Measurements from ENCODE around the gene PLEKHM3. TPM values are rescaled to one million over a fixed set of nuclear protein-coding genes. Genes with fewer than 3 reads are reported as not detected.

The PLEKHM3 gene
- total RNA-seq, 1 donor from 2014 or later = 10.4 TPM

GRCh38 chr2:207807516-207807915 is 217.8 kb downstream of the PLEKHM3 start:
- TF ChIP-seq, protein P1, sequence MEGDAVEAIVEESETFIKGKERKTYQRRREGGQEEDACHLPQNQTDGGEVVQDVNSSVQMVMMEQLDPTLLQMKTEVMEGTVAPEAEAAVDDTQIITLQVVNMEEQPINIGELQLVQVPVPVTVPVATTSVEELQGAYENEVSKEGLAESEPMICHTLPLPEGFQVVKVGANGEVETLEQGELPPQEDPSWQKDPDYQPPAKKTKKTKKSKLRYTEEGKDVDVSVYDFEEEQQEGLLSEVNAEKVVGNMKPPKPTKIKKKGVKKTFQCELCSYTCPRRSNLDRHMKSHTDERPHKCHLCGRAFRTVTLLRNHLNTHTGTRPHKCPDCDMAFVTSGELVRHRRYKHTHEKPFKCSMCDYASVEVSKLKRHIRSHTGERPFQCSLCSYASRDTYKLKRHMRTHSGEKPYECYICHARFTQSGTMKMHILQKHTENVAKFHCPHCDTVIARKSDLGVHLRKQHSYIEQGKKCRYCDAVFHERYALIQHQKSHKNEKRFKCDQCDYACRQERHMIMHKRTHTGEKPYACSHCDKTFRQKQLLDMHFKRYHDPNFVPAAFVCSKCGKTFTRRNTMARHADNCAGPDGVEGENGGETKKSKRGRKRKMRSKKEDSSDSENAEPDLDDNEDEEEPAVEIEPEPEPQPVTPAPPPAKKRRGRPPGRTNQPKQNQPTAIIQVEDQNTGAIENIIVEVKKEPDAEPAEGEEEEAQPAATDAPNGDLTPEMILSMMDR (IDR thresholded peaks at IDR 0.05; ENCODE audit: unreplicated experiment) = no peak
- Mint-ChIP-seq H3K27me3 (ENCODE audit: unreplicated experiment) (no peaks in the 10 kb centered on the region), H3K36me3 (ENCODE audit: low read depth, unreplicated experiment) (peaks cover 4% of the 10 kb centered on the region), H3K9me3 (ENCODE audit: unreplicated experiment) (no peaks in the 10 kb centered on the region), H3K4me3 (ENCODE audit: unreplicated experiment) (no peak overlapping the region), H3K27ac (ENCODE audit: unreplicated experiment) (no peak overlapping the region), H3K4me1 (ENCODE audit: unreplicated experiment) (peaks cover 24% of the 10 kb centered on the region)
- DNase-seq (ENCODE audit: low spot score) = no peak

DNA sequence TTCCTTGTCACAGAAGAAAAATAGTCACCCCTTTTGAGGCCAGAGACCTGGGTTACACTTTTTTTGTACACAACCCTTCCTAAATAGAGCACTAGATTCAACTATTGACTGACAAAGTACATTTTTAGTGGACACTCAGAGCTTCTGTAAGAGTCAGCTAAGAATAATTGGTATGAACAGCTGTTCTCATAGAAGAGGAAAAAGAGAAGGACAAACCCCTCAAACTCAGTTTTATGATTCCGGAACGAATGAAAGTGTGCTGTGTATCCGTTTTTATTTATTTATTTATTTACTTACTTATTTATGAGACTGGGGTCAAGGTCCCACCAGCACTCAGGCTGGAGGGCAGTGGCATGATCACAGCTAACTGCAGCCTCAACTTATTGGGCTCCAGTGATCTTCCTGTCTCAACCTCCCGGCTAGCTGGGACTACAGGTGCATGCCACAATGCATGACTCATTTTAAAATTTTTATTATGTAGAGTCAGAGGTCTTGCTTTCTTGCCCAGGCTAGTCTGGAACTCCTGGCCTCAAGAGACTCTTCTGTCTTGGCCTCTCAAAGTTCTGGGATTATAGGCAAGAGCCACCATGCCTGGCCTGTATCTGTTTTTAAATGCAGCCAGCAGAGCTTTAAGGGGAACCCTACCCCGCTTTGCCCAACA is 219.6 kb downstream of the PLEKHM3 start:
- Mint-ChIP-seq H3K9me3 (ENCODE audit: unreplicated experiment) (no peaks in the 10 kb centered on the region), H3K4me1 (ENCODE audit: unreplicated experiment) (peaks cover 14% of the 10 kb centered on the region), H3K27me3 (ENCODE audit: unreplicated experiment) (no peaks in the 10 kb centered on the region), H3K27ac (ENCODE audit: unreplicated experiment) (no peak overlapping the region), H3K36me3 (ENCODE audit: low read depth, unreplicated experiment) (peaks cover 4% of the 10 kb centered on the region), H3K4me3 (ENCODE audit: unreplicated experiment) (no peak overlapping the region)
- no peak for DNase-seq (ENCODE audit: low spot score)
- TF ChIP-seq, protein P1 (IDR thresholded peaks at IDR 0.05; ENCODE audit: unreplicated experiment) = no peak

DNA sequence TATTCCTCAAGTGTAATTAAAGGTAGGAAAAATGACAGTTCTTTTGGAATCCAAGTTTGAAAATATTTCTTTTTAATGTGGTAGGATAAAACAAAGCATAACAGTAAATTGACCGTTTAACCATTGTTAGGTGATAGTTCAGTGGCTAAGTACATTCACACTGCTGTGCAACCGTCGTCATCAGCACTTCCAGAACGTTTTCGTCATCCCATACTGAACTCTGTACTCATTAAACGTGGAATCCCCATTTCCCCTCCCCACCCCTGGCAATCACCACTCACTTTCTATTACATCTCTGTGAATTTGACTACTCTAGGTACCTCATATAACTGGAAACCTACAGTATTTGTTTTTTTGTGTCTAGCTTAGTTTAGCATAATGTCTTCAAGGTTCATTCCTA is 222.7 kb downstream of the PLEKHM3 start:
- no peak for DNase-seq (ENCODE audit: low spot score)
- H3K27me3 Mint-ChIP-seq (ENCODE audit: unreplicated experiment) = no peaks in the 10 kb centered on the region
- TF ChIP-seq, protein P1 (IDR thresholded peaks at IDR 0.05; ENCODE audit: unreplicated experiment) = no peak
- no peak overlapping the region for H3K4me3 Mint-ChIP-seq (ENCODE audit: unreplicated experiment)
- H3K9me3 Mint-ChIP-seq (ENCODE audit: unreplicated experiment) = no peaks in the 10 kb centered on the region
- no peaks in the 10 kb centered on the region for H3K36me3 Mint-ChIP-seq (ENCODE audit: low read depth, unreplicated experiment)
- H3K4me1 Mint-ChIP-seq (ENCODE audit: unreplicated experiment) = peaks cover 4% of the 10 kb centered on the region
- no peak overlapping the region for H3K27ac Mint-ChIP-seq (ENCODE audit: unreplicated experiment)

GRCh38 chr2:207801259-207801658 is 224.1 kb downstream of the PLEKHM3 start:
- H3K27ac Mint-ChIP-seq (ENCODE audit: unreplicated experiment) = no peak overlapping the region
- H3K9me3 Mint-ChIP-seq (ENCODE audit: unreplicated experiment) = no peaks in the 10 kb centered on the region
- no peak for DNase-seq (ENCODE audit: low spot score)
- no peaks in the 10 kb centered on the region for H3K27me3 Mint-ChIP-seq (ENCODE audit: unreplicated experiment)
- no peak overlapping the region for H3K4me3 Mint-ChIP-seq (ENCODE audit: unreplicated experiment)
- peaks cover 4% of the 10 kb centered on the region for H3K4me1 Mint-ChIP-seq (ENCODE audit: unreplicated experiment)
- H3K36me3 Mint-ChIP-seq (ENCODE audit: low read depth, unreplicated experiment) = no peaks in the 10 kb centered on the region
- TF ChIP-seq, protein P1 (IDR thresholded peaks at IDR 0.05; ENCODE audit: unreplicated experiment) = no peak

DNA sequence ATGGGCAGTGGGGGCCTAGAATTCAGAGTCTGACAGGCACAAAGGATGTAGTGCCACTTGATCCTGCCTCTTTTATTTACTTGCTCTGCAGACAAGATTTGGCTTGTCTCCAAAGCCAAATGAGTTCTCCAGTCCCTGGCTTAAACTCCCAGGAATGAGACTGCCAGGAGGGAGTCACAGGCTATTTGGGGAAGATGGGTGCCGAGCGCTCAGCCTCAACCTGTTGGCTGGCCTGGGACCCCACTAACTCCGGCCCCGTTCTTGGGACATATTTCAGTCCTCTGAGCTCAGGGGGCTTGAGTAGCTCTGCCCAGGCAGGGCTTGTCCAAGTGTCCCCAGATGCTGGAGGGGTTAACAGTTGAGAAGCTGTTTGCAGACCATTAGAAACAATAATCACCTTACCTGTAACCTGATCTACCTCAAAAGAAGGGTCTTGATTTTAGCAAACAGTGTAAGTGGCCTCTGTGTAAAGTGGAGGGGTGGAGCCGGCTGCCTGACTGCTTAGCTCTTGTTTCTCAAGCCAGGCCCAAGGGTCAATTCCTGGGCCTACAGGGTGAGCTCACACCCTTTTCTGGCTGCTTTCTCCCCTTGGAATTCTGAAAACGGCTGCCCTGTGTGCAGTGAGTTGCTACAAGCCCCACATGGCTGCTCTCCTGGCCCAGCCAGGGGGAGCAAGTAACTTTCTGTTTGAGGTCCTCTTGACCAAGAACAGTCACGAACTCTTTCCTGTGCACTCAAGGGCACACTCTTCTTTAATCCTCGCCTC is 228.6 kb downstream of the PLEKHM3 start:
- no peaks in the 10 kb centered on the region for H3K36me3 Mint-ChIP-seq (ENCODE audit: low read depth, unreplicated experiment)
- no peaks in the 10 kb centered on the region for H3K27me3 Mint-ChIP-seq (ENCODE audit: unreplicated experiment)
- H3K9me3 Mint-ChIP-seq (ENCODE audit: unreplicated experiment) = no peaks in the 10 kb centered on the region
- no peak overlapping the region for H3K4me3 Mint-ChIP-seq (ENCODE audit: unreplicated experiment)
- H3K27ac Mint-ChIP-seq (ENCODE audit: unreplicated experiment) = no peak overlapping the region
- no peak for DNase-seq (ENCODE audit: low spot score)
- peaks cover 7% of the 10 kb centered on the region for H3K4me1 Mint-ChIP-seq (ENCODE audit: unreplicated experiment)
- TF ChIP-seq, protein P1 (IDR thresholded peaks at IDR 0.05; ENCODE audit: unreplicated experiment) = no peak
